GM21447 (cell line): ENCODE results near the gene RAB39B.
"Not testable (repeated sequence)": the region's sequence is repeated elsewhere in the genome, so short reads cannot be mapped to it uniquely, and the experiment has no call there.

Experiments used
- ATAC-seq: cut with Tn5 transposase; IDR thresholded peaks from one replicate; pipeline ENCODE4 v1.9.1; 2021; ENCODE audit not compliant: unreplicated experiment

Gene RAB39B, protein sequence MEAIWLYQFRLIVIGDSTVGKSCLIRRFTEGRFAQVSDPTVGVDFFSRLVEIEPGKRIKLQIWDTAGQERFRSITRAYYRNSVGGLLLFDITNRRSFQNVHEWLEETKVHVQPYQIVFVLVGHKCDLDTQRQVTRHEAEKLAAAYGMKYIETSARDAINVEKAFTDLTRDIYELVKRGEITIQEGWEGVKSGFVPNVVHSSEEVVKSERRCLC

DNA sequence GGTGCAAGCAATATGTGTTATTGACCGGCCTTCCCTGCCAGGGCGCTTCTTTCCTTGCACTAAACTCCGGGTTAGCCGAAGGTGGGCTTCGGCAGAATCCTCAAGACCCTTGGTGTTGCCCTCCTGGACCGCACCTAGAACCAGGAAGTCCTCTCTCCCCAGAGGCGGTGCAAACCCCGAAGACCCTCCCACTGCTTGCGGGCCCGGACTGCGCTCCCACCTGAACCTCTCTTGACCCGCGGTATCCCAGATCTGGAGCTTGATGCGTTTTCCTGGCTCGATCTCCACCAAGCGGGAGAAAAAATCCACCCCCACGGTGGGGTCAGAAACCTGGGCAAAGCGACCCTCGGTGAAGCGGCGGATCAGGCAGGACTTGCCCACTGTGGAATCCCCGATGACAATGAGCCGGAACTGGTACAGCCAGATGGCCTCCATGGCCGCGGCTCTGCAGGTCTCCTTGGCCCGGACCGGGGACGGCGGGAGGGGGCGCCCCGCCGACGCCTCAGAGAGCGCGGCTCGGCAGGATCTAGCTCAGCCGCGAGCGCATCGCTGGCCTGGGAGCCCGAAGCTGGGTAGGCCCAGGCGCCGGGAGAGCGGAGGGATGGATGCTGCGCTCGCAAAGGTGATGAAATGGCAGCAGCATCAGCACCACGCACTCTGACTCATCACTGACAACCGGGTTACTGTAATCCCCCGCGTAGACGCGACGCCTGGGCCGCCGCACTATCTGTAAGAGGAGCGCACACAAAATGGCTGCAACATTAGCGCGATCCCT, at the start of gene RAB39B:
Gene RAB39B (minus strand): TSS at position 638 of the 775 bp plus-strand sequence. CDS start 203 bp downstream, at position 435.
- peak; percentile 86 for ATAC-seq

DNA sequence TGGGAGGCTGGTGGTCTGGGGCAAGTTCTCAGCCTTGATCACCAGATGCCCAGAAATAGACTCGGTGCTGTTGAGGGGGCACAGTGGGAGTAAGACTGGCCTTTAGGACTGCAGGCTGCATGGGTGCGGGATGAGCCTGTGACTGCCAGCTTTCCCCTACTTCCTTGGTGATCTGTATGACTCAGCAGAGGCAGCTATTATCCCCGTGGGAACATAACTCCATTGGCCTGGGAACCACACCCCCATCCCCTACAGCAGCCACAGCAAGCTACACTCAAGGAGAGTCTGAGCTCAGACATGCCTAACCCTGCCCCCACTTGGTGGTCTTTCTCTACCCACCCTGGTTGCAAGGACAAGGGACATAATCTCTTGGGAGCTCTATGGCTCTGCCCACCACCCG, 49.5 kb upstream of the RAB39B start:
- ATAC-seq = no peak

- ATAC-seq = no peak
Measured at GRCh38 chrX:155293771-155294170, 29.5 kb upstream of the RAB39B start.

DNA sequence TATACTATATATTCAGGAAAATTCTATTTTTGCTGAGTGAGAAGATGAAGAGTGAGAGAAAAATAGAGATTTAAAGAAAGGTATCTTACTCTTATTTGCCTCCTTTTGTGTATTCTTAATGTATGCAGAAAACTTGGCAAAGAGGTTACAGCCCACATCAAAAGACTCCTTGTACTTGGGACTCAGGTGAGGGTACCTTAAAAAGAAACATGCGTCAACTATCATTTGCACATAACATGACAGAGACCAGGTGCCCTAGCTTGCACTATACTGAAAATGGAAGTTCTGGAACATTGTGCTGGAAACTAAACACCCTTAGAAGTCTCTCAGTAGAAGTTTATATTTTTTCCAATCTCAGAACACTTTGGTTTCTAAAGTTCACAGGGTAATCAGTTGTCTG, 15.6 kb upstream of the RAB39B start:
- ATAC-seq = no peak

DNA sequence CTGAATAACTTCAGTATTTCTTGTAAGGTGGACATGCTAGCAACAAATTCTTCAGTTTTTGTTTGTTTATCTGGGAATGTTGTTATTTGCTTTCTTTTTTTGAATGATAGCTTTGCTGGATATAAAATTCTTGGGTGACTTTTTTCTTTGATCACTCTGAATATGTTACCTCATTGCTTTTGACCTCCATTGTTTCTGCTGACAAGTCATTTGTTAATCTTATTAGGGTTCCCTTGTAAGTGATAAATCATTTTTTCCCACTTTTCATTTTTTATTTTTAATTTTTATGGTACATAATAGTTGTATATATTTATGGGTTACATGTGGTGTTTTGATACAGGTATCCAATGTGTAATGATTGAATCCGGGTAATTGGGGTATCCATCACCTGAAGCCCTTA, 6.7 kb upstream of the RAB39B start:
- ATAC-seq = no peak

GRCh38 chrX:155267995-155268394, 3.7 kb upstream of the RAB39B start:
- not testable (repeated sequence) for ATAC-seq

DNA sequence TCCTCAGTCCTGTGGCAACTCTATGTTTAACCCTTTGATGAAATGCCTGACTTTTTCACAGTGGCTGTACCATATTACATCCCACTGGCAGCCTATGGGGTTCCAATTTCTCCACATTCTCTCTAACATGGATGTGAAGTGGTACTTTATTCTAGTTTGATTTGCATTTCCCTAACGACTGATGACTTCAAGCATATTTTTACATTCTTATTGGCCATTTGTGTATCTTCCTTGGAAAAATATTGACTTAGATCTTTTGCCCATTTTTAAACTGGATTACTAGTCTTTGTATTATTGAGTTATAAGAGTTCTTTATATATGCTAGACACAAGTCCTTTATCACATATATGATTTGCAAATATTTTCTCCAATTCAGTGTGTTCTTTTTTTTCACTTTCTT, 2.1 kb upstream of the RAB39B start:
- ATAC-seq = no peak

- ATAC-seq = no peak
Measured at GRCh38 chrX:155262970-155263754, 1.1 kb downstream of the RAB39B start.

GRCh38 chrX:155259752-155260151, 4.5 kb downstream of the RAB39B start:
- ATAC-seq = no peak

DNA sequence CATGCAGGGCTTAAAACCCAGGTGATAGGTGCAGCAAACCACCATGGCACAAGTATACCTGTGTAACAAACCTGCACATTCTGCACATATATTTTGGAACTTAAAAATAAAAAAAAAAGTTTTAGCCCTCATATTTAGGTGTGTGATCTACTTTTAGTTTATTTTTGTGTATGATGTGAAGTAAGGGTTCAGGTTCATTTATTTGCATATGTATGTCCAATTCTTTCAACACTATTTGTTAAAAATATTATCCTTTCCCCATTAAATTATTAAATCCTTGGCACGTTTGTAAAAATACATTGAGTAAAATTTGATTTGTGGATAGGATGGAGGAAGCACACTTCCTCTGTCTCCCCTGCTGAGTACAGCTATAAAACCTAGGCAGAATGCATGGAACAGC, 12.9 kb downstream of the RAB39B start:
- no peak for ATAC-seq

DNA sequence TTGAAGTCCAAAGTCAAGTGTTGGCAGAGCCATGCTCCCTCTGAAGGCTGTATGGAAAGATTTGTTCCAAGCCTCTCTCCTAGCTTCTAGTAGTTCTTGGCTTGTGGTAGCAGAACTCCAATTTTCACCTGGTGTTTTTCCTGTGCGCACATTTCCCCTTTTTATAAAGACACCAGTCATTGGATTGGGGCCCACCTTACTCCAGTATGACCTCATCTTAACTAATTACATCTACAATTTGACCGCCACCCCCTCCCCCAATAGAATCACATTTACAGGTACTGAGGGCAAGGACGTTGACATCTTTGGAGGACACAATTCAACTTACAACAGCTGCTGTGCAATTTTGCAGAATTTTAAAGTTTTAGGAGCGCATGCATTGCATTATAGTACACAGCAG, 16.8 kb downstream of the RAB39B start:
- no peak for ATAC-seq

- ATAC-seq = no peak
Measured at GRCh38 chrX:155246748-155247147, 17.5 kb downstream of the RAB39B start.

GRCh38 chrX:155242300-155242699, 22.0 kb downstream of the RAB39B start:
- no peak for ATAC-seq

- no peak for ATAC-seq
Measured at GRCh38 chrX:155237719-155238118, 26.6 kb downstream of the RAB39B start.

DNA sequence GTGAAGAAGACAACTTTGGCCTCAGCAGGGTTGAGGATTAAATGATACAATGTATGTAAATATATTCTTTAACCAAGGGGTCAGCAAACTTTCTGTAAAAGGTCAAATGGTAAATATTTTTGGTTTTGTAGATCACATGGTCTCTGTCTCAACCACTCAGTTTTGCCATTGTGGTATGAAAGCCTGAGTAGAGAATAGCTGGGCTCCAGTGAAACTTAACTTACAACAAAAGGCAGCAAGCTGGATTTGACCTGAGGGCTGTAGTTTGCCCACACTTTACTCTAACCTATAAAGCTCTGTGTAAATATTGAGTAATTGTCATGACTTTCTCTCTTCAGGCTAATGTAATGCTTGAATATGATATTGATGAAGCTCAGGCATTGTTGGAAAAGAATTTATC, 28.4 kb downstream of the RAB39B start:
- no peak for ATAC-seq

GRCh38 chrX:155231163-155231562, 33.1 kb downstream of the RAB39B start:
- ATAC-seq = peak; percentile 94

GRCh38 chrX:155225774-155226173, 38.5 kb downstream of the RAB39B start:
- ATAC-seq = no peak

- not testable (repeated sequence) for ATAC-seq
Measured at GRCh38 chrX:155223746-155224145, 40.5 kb downstream of the RAB39B start.

DNA sequence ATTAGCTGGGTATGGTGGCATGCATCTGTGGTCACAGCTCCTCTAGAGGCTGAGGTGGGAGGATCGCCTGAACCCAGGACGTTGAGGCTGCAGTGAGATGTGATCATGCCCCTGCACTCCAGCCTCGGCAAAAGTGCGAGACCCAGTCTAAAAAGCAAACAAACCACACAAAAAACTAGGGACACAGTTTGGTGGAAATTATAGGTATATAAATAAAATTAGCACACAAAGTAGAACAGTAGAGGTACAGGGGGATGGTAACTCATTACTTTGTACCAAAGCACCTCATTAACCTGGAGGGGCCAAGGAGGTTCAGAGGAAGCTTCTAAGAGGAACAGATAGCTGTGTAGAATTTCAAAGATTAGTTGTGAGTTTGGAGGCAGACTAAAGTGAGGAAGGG, 42.9 kb downstream of the RAB39B start:
- ATAC-seq = no peak

- no peak for ATAC-seq
Measured at GRCh38 chrX:155218777-155219176, 45.5 kb downstream of the RAB39B start.

DNA sequence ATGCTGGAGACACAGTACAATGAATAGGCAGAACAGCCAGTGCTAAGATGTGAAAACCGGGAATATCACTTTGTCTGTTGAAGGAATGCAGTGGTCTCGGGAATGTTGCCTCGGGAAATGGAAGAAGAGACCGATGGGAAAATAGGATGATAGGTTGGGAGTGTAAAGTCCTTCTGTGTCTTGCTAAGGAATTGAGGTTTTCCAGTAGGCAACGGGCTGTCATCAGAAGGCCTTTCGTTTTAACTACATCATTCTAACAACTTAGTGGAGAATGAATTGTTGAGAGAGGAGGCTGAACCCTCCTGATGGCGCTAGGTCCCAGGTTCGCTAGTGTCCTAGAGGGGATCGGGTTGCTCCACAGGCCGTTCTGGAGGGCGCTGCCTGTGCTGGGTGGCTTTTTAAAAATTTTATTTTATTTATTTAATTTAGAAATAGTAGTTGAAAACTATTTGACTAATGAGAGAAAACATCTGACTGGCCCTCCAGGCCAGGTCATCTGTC, 47.3 kb downstream of the RAB39B start:
- no peak for ATAC-seq
